Chondrocyte (in vitro differentiated cells): ENCODE results near the gene ZBTB46. TPM values are rescaled to one million over a fixed set of nuclear protein-coding genes. Genes with fewer than 3 reads are reported as not detected.
"Not testable (repeated sequence)": the region's sequence is repeated elsewhere in the genome, so short reads cannot be mapped to it uniquely, and the experiment has no call there.

ENCODE experiments used
- DNase-seq: peaks from one replicate; pipeline ENCODE4 v3.0.0; 2021; ENCODE audit warnings: mixed read lengths, low spot score
- H3K27ac Mint-ChIP-seq: one replicate; pipeline ENCODE4 v1.8.0; 2021; ENCODE audit warnings: mild to moderate bottlenecking, moderate library complexity, mixed read lengths; ENCODE audit not compliant: unreplicated experiment
- H3K27me3 Mint-ChIP-seq: 2 replicates; pipeline ENCODE4 v1.8.0; 2021; ENCODE audit warnings: low read depth, mixed read lengths
- H3K36me3 Mint-ChIP-seq: 2 replicates; pipeline ENCODE4 v1.8.0; 2021; ENCODE audit warnings: low read depth, mixed read lengths
- H3K4me1 Mint-ChIP-seq: 2 replicates; pipeline ENCODE4 v1.8.0; 2021; ENCODE audit warnings: low read depth, mild to moderate bottlenecking, mixed read lengths
- H3K4me3 Mint-ChIP-seq: one replicate; pipeline ENCODE4 v1.8.0; 2021; ENCODE audit warnings: mild to moderate bottlenecking, moderate library complexity, mixed read lengths; ENCODE audit not compliant: unreplicated experiment
- H3K9me3 Mint-ChIP-seq: 2 replicates; pipeline ENCODE4 v1.8.0; 2021; ENCODE audit warnings: low read depth, mixed read lengths
- total RNA-seq: library from RNA; stranded (reverse); gene quantifications from 3 replicates; pipeline ENCODE4 v1.2.1, GENCODE V29; 2021
- TF ChIP-seq, protein P1 (sequence below): fragments of 200-600 bp; sonication (generic); IDR thresholded peaks from 2 replicates; pipeline ENCODE4 v1.5.0; 2021; ENCODE audit warnings: antibody characterized with exemption, mild to moderate bottlenecking, moderate library complexity

ZBTB46 gene
- total RNA-seq, 1 donor from 2014 or later: 6.0 TPM

DNA sequence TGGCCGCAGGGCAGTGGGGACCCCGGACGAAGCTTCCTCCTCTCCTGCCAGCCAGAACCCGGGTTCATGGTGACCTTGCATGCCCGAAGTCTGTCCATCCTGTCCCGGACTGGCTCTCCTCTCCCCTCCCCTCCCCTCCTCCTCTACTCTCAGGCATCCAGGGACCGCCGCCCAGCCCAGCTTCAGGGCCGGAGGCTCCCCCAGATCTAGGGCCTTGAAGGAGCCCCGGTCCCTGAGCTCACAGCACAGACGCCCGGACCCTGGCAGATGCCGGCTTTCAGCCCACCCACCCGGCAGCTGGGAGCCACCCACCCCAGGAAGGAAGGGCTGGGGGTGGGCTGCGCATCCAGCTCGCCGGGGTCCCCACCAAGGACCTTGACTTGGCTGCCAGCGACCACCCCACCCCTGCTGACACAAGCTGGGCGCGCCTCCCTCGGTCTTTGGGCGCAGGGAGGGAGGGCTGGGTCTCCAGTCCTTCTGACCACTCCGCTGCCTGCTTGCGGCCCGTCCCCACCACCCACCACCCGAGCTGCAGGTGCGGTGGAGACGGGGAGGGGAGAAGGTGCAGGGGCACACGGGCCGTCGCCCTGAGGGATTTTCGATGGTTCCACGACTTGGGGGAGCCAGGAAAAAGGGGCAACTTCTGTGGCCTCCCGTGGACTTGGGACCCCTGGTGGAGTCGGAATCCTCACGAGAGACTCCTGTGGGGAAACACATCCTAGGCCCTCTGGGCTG is 24.5 kb upstream of the ZBTB46 start:
- Mint-ChIP-seq H3K4me1 (peaks cover 24% of the 10 kb centered on the region), H3K4me3 (peak overlapping the region; percentile 6), H3K36me3 (peaks cover under 1% of the 10 kb centered on the region), H3K9me3 (no peaks in the 10 kb centered on the region), H3K27ac (no peak overlapping the region), H3K27me3 (no peaks in the 10 kb centered on the region)
- TF ChIP-seq, protein P1, sequence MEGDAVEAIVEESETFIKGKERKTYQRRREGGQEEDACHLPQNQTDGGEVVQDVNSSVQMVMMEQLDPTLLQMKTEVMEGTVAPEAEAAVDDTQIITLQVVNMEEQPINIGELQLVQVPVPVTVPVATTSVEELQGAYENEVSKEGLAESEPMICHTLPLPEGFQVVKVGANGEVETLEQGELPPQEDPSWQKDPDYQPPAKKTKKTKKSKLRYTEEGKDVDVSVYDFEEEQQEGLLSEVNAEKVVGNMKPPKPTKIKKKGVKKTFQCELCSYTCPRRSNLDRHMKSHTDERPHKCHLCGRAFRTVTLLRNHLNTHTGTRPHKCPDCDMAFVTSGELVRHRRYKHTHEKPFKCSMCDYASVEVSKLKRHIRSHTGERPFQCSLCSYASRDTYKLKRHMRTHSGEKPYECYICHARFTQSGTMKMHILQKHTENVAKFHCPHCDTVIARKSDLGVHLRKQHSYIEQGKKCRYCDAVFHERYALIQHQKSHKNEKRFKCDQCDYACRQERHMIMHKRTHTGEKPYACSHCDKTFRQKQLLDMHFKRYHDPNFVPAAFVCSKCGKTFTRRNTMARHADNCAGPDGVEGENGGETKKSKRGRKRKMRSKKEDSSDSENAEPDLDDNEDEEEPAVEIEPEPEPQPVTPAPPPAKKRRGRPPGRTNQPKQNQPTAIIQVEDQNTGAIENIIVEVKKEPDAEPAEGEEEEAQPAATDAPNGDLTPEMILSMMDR: no peak
- no peak for DNase-seq

DNA sequence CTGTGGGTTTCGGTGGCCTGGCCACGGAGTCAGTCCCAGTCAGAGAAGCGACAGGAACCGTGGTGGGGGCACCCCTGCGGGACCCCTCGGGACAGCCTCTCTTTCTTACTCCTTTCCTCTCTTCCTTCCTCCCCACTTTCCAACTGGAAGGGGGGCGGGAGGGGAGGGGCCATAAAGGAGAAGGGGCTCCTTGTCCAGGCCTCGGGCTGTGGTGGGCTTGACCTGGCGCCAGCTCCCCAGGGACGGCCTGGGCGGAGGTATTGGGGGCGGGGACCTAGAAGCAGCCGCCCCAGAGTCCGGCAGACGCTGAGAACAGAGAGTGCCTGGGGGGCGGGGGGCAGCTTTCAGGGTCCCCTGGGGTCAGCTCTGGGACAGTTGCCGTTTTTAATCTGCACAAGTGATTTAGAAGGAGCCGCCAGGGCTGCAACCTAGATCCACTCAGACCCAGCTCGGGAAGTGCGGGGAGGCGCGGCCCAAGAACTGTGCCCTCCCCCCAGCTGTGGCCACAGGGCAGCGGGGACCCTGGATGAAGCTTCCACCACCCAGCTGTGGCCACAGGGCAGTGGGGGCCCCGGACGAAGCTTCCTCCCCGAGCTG is 23.8 kb upstream of the ZBTB46 start:
- Mint-ChIP-seq H3K4me3 (peak overlapping the region; percentile 6), H3K36me3 (no peaks in the 10 kb centered on the region), H3K27ac (no peak overlapping the region), H3K4me1 (peaks cover 24% of the 10 kb centered on the region), H3K27me3 (no peaks in the 10 kb centered on the region), H3K9me3 (no peaks in the 10 kb centered on the region)
- no peak for DNase-seq
- TF ChIP-seq, protein P1: no peak

DNA sequence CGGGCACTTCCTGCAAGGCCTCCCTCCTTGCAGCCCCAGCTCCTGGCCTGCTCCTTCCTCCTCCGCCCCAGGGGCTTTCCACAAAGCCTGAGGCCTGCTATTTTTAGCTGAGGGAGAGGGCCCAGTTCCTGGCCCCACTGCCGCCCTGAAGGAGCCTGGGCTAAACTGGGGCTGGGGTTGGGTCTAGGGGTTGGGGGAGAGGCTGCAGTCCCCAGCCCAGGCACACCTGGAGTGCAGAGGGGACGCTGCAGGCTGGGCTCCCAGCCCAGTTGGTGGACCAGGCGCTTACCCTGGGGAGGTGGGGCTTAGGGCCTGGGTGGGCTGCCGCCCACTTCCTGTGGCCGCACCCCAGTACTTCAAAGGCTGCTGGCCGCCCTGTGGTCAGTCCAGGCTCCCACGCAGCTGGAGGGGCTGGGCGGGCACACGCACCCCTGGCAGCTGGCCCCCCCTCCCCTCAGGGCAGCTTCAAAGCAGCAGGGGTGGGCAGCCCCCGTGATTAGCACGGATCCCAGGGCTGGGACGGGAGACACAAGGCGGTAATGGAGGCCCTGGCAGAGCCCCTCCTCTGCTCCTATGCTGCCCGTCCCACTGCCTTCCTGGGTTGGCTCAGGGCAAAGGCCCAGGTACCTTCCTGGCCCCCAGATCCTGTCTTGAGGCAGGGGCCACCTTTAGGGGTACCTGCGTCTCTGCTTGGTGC is 23.2 kb upstream of the ZBTB46 start:
- Mint-ChIP-seq H3K36me3 (no peaks in the 10 kb centered on the region), H3K4me1 (peaks cover 19% of the 10 kb centered on the region), H3K4me3 (no peak overlapping the region), H3K27ac (peak overlapping the region; percentile 63), H3K27me3 (no peaks in the 10 kb centered on the region), H3K9me3 (no peaks in the 10 kb centered on the region)
- TF ChIP-seq, protein P1: no peak
- no peak for DNase-seq

DNA sequence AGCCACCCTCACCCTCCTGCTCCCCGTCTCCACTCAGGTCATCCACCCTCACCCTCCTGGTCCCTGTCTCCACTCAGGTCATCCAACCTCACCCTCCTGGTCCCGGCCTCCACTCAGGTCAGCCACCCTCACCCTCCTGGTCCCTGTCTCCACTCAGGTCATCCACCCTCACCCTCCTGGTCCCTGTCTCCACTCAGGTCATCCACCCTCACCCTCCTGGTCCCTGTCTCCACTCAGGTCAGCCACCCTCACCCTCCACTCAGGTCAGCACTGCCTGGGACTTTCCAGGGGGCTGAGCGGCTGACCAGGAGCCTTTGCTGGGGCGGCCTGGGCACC is 22.6 kb upstream of the ZBTB46 start:
- not testable (repeated sequence) for H3K9me3 Mint-ChIP-seq, DNase-seq, H3K27me3 Mint-ChIP-seq, H3K36me3 Mint-ChIP-seq, H3K4me3 Mint-ChIP-seq
- H3K27ac Mint-ChIP-seq: peak overlapping the region; percentile 63
- peaks cover 14% of the 10 kb centered on the region for H3K4me1 Mint-ChIP-seq

DNA sequence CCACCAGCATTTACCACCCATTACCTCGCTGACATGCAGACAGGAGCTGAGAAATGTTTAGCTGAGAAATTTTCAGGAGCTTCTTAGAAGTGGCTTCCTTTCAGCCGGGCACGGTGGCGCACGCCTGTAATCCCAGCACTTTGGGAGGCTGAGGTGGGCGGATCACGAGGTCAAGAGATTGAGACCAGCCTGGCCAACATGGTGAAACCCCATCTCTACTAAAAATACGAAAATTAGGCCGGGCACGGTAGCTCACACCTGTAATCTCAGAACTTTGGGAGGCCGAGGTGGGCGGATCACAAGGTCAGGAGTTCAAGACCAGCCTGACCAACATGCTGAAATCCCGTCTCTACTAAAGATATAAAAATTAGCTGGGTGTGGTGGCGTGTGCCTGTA is 20.5 kb upstream of the ZBTB46 start:
- H3K27me3 Mint-ChIP-seq, H3K27ac Mint-ChIP-seq, DNase-seq, H3K9me3 Mint-ChIP-seq, H3K4me3 Mint-ChIP-seq, H3K4me1 Mint-ChIP-seq, H3K36me3 Mint-ChIP-seq: not testable (repeated sequence)

DNA sequence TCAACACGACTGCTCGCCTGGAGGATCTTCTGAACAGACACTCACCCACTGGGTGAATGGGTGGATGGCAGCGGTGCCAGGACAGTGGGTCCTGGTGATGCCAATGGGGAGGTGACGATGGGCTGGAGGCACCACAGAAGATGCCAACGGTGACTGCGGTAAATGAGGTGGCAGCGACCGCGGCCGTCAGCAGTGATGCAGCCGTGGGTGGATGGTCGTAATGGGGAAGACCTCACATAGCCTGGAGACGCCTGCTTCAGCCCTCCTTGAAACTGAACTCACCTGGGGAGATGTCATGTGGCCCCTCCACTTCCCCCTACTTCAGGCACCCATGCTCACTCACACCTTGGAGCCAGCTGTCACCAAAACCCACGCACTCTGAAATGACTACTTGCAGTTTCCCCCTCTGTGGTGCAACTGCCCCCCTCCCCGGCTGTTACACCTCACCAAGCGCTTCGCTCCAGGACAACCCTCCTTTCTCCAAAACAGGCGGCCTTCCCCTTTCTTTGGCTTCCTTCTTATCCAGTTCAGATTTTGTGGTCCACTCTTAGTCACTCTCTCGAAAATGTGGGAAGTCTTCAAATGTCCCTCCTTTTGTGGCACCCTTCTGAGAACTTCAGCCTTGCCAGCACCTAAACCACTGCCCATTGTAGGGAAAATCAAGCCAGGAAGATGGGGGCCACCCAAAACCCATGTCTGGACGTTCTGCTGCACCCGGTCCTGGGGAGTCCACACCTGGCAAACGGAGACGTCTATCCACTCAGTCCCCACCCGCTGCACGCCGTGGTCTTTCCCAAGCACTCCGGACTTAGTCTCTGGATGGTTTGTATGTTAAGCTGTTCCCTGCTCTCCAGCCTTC is 19.9 kb upstream of the ZBTB46 start:
- TF ChIP-seq, protein P1: no peak
- Mint-ChIP-seq H3K27ac (no peak overlapping the region), H3K27me3 (no peaks in the 10 kb centered on the region), H3K36me3 (no peaks in the 10 kb centered on the region), H3K4me3 (no peak overlapping the region), H3K9me3 (no peaks in the 10 kb centered on the region), H3K4me1 (peaks cover 8% of the 10 kb centered on the region)
- DNase-seq: no peak
